ENCODE data around the gene TEDC1.

TEDC1 gene

GRCh38 chr14:105508601-105509000 is 17.6 kb downstream of the TEDC1 start:
- no peak for TF ChIP-seq FOXP2 (optimal IDR thresholded peaks at IDR 0.05; ENCODE audit: borderline replicate concordance, extremely low read depth, extremely low read length, insufficient read depth)
- no peak for TF ChIP-seq TAF1 (IDR thresholded peaks at IDR 0.05; ENCODE audit: borderline replicate concordance, insufficient read depth, low read length)
- TF ChIP-seq SIN3A (IDR thresholded peaks at IDR 0.05; ENCODE audit: borderline replicate concordance, insufficient read depth, low read length): no peak

DNA sequence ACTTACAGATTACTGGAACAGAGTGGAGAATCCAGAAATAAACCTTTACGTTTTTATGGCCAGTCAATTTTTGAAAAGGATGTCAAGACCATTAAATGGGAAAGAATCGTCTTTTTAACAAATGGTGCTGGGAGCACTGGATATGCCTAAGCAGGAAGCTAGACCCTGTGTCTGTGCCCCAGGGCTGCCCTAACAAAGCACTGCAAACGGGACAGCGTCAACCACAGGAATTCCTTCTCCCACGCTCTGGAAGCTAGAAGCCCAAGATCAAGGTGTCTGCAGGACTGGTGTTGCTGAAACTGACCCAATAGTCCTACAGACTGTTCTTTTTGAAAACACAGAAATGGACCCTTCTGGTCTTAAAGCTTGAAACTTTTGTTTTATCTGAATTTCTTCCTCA is 26.1 kb downstream of the TEDC1 start:
- TF ChIP-seq TAF1 (IDR thresholded peaks at IDR 0.05; ENCODE audit: borderline replicate concordance, insufficient read depth, low read length) (no peak), POLR2AphosphoS5 (IDR thresholded peaks at IDR 0.05; ENCODE audit: low read depth, low read length) (no peak), FOXP2 (optimal IDR thresholded peaks at IDR 0.05; ENCODE audit: borderline replicate concordance, extremely low read depth, extremely low read length, insufficient read depth) (no peak), SIN3A (IDR thresholded peaks at IDR 0.05; ENCODE audit: borderline replicate concordance, insufficient read depth, low read length) (no peak)
- TF ChIP-seq, protein P1, sequence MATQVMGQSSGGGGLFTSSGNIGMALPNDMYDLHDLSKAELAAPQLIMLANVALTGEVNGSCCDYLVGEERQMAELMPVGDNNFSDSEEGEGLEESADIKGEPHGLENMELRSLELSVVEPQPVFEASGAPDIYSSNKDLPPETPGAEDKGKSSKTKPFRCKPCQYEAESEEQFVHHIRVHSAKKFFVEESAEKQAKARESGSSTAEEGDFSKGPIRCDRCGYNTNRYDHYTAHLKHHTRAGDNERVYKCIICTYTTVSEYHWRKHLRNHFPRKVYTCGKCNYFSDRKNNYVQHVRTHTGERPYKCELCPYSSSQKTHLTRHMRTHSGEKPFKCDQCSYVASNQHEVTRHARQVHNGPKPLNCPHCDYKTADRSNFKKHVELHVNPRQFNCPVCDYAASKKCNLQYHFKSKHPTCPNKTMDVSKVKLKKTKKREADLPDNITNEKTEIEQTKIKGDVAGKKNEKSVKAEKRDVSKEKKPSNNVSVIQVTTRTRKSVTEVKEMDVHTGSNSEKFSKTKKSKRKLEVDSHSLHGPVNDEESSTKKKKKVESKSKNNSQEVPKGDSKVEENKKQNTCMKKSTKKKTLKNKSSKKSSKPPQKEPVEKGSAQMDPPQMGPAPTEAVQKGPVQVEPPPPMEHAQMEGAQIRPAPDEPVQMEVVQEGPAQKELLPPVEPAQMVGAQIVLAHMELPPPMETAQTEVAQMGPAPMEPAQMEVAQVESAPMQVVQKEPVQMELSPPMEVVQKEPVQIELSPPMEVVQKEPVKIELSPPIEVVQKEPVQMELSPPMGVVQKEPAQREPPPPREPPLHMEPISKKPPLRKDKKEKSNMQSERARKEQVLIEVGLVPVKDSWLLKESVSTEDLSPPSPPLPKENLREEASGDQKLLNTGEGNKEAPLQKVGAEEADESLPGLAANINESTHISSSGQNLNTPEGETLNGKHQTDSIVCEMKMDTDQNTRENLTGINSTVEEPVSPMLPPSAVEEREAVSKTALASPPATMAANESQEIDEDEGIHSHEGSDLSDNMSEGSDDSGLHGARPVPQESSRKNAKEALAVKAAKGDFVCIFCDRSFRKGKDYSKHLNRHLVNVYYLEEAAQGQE (IDR thresholded peaks at IDR 0.05; ENCODE audit: insufficient read depth in 1 of 2, low read depth in 2 of 2, low read length in 2 of 2): no peak

DNA sequence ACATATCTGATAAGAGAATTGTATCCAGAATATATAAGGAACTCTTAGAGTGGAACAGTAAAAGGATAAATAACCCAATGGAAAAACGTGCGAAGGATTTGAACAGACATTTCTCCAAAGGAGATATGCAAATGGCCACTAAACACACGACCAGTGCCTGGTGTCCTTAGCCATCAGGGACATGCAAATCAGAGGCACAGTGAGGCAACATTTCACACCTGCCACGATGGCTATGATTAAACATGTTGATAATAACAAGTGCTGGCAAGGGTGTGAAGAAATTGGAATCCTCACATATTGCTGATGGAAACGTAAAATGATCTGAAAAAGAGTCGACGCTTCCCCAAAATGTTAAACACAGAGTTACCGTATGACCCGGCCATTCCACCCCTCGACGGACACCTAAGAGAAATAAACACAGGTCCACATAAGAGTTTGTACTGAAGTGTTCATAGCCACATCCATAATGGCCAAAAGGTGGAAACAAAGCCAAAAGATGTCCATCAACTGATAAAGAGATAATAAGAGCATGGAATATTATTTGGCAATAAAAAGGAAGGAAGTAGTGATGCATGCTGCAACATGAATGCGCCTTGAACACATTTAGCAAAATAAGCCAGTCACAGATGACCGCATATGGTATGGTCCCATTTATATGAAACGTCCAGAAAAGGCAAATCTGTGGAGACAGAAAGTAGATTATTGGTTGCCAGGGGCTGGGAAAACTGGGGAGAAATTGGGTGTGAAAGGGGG is 29.1 kb downstream of the TEDC1 start:
- TF ChIP-seq POLR2AphosphoS5 (IDR thresholded peaks at IDR 0.05; ENCODE audit: low read depth, low read length) (no peak), TAF1 (IDR thresholded peaks at IDR 0.05; ENCODE audit: borderline replicate concordance, insufficient read depth, low read length) (no peak), FOXP2 (optimal IDR thresholded peaks at IDR 0.05; ENCODE audit: borderline replicate concordance, extremely low read depth, extremely low read length, insufficient read depth) (no peak), SIN3A (IDR thresholded peaks at IDR 0.05; ENCODE audit: borderline replicate concordance, insufficient read depth, low read length) (no peak)
- TF ChIP-seq, protein P1 (IDR thresholded peaks at IDR 0.05; ENCODE audit: insufficient read depth in 1 of 2, low read depth in 2 of 2, low read length in 2 of 2): no peak

DNA sequence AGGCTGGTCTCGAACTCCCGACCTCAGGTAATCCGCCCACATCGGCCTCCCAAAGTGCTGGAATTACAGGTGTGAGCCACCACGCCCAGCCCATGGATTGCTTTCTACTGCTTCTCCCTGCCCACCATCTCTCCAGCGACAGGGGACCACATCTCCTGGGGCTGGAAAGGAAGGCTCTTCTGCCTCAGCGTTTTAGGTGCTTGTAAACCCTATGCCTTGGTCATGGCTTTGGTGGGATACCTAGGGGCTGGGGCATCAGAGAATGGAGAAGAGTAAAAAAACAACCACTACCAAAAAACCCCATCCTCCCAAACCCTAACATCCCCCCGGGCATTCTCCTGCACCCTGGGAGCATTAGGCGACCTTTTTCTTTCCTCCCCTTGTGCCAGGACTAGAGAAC is 34.3 kb downstream of the TEDC1 start:
- no peak for TF ChIP-seq TAF1 (IDR thresholded peaks at IDR 0.05; ENCODE audit: borderline replicate concordance, insufficient read depth, low read length)
- TF ChIP-seq SIN3A (IDR thresholded peaks at IDR 0.05; ENCODE audit: borderline replicate concordance, insufficient read depth, low read length): no peak
- TF ChIP-seq POLR2AphosphoS5 (IDR thresholded peaks at IDR 0.05; ENCODE audit: low read depth, low read length): no peak
- TF ChIP-seq FOXP2 (optimal IDR thresholded peaks at IDR 0.05; ENCODE audit: borderline replicate concordance, extremely low read depth, extremely low read length, insufficient read depth): no peak
- TF ChIP-seq, protein P1 (IDR thresholded peaks at IDR 0.05; ENCODE audit: insufficient read depth in 1 of 2, low read depth in 2 of 2, low read length in 2 of 2): no peak

DNA sequence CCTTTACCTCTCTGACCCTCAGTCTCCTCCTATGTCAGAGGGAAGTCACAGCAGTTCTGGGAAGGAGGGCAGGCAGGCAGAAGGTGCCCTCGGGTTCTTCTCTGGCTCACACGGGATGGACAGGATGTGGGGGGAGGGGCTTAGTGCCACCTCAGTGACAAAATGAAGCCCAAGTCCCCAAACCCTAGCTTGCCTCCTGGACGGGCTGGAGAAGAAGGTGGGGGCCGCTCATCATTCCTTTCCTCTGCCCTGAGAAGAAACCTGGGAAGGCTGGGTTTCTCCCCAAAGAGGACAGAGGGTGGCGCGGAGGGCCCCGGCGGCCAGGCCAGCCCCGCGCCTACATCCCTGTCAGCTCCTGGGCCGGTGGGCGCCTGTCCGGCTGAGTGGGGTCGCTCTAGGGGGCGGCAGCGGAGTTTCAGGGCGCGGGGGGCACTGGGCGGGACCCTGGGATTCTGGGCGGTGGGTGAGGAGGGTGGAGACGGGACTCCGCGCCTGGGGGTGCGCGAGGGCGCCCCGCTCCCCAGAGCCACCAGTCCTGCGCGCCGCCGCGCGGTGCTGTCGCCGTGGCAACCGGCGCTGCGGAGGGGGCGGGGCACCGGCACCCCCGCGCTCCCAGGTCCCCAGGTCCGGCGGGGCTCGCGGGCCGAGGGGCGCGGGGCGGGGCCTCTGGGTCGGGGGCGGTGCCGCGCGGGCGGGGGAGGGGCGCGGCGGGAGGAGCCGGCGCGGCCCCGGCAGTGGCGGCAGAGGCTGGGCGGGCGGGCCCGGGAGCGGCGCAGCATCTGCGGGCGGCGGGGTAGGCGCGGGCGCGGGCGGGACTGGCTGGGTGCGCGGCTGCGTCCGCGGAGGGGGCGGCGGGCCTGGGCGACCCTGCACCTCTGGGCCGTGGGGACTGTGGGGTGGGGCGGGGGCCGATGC is 35.1 kb downstream of the TEDC1 start, which contains the start of gene TMEM121:
Gene TMEM121, plus strand, starts transcription at position 723 of the 915 bp plus-strand sequence. CDS start 2,252 bp downstream, outside the sequence.
- TF ChIP-seq POLR2AphosphoS5 (IDR thresholded peaks at IDR 0.05; ENCODE audit: low read depth, low read length) (no peak), SIN3A (IDR thresholded peaks at IDR 0.05; ENCODE audit: borderline replicate concordance, insufficient read depth, low read length) (no peak), TAF1 (IDR thresholded peaks at IDR 0.05; ENCODE audit: borderline replicate concordance, insufficient read depth, low read length) (no peak), FOXP2 (optimal IDR thresholded peaks at IDR 0.05; ENCODE audit: borderline replicate concordance, extremely low read depth, extremely low read length, insufficient read depth) (no peak)
- TF ChIP-seq, protein P1 (IDR thresholded peaks at IDR 0.05; ENCODE audit: insufficient read depth in 1 of 2, low read depth in 2 of 2, low read length in 2 of 2): no peak
